ENCODE data around the gene SLC5A7.

The SLC5A7 gene

GRCh38 chr2:107986278-107987217, at the start of gene SLC5A7:
Gene SLC5A7 (plus strand): TSS chr2:107986524. CDS start chr2:107988156, 1,632 bp downstream.
- ATAC-seq (no peak), DNase-seq (no peak)

- DNase-seq (no peak), ATAC-seq (no peak)
Measured at GRCh38 chr2:107961395-107961794, 24.9 kb upstream of the SLC5A7 start.

DNA sequence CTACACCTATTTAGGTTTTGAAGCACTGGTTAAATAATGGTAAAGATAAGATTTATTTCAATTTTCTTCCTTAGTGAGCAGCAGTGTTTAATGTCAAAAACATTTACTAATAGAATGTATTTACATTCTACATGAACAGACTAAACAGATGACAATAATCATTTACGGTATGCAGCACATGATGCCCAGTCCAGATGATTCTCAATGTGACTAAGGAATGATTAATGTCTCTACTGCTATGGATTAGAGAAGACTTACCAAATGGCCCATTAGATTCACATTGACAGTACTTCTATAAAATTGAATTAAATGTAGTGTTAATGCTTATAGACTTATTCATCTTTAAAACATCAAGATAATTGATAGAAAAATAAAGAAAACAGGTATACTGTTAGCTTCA, 22.1 kb upstream of the SLC5A7 start:
- ATAC-seq, result no peak
- DNase-seq, result no peak

DNA sequence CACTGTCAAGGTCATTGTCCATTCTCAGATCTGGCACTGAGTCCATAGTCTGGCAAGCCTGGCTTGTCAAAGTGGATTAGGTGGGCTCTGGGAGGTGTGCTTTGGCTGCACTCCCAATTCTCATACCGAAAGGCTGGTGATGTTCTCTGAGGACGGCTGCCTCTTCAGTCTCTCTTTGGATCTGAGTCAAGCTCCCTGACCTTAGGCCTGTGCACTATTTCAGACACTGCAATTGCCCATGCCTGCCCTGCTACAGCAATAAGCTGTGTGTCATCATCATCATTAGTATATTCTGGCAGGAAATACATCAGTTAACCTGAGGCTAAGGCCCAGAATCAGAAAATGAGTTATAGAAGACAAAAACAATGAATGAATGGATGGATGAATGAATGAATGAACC, 1.6 kb upstream of the SLC5A7 start:
- DNase-seq (no peak), ATAC-seq (no peak)

DNA sequence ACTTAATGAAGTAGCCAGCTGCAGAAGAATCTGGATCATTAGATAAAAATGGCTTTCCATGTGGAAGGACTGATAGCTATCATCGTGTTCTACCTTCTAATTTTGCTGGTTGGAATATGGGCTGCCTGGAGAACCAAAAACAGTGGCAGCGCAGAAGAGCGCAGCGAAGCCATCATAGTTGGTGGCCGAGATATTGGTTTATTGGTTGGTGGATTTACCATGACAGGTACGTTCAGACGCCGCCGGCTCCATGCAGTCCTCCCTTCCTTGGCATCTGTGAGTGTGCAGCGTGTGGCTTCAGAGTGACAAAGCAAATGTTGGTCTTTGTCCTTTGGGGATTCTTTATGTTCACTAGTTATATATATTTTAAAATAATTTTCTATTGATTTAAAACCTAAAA, 1.8 kb downstream of the SLC5A7 start:
- no peak for DNase-seq
- no peak for ATAC-seq

GRCh38 chr2:107989445-107989844, 3.1 kb downstream of the SLC5A7 start:
- DNase-seq (no peak), ATAC-seq (no peak)

DNA sequence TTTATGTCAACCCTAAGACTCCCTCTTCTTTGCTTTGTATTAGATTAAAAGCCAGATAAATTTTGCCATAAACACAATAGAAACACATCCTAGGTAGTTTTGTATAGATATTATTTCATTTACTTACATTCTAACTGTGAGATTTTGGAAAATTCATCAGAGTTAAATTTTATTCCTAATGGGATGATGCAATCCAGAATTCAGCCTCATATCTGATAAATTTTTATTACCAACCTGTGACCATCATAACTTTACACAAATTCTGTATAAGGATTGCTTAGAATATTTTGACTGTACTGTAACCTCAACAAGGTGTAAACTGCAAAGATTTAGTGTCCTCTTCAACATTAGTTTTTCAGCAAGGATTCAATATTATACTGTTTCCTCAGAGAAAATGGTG, 4.4 kb downstream of the SLC5A7 start:
- ATAC-seq (no peak), DNase-seq (no peak)

DNA sequence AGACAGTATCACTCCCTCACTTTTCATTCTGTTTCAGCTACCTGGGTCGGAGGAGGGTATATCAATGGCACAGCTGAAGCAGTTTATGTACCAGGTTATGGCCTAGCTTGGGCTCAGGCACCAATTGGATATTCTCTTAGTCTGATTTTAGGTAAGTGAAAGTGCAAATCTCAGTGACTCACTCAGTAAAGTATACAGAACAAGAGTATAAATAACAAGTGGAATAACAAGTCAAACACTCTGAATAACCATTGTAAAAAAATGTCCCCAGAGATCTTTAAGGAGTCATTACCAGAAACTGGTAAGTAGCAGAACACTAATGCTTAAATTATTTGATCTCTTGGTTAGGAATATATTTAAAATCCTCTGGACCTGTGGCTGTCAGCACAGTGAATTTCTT, 5.7 kb downstream of the SLC5A7 start:
- DNase-seq (no peak), ATAC-seq (no peak)

- no peak for ATAC-seq
- no peak for DNase-seq
Measured at GRCh38 chr2:107999158-107999557, 12.8 kb downstream of the SLC5A7 start.

GRCh38 chr2:108010912-108011591, 24.7 kb downstream of the SLC5A7 start:
- ATAC-seq (no peak), DNase-seq (no peak)

DNA sequence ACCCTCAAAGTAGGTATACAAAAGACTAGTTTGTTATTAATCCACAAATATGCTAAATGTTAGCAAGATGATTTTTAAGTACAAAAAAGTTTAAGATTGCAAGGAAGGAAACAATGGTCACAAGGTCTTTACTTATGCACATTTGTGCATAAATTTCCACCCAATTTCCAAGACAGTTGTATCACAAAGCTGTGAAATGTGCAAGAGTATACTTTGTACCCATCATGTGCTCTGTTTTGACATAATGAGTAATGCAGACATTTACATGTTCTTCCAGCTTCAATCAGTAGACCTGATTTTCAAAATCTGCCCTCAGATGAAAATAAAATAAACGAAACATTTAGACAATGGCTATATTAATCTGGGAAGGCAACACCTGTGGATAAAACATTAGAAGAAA, 27.0 kb downstream of the SLC5A7 start:
- DNase-seq (no peak), ATAC-seq (no peak)

GRCh38 chr2:108022628-108023027, 36.3 kb downstream of the SLC5A7 start:
- ATAC-seq (no peak), DNase-seq (no peak)

GRCh38 chr2:108023776-108024175, 37.5 kb downstream of the SLC5A7 start:
- DNase-seq, result no peak
- ATAC-seq, result no peak

DNA sequence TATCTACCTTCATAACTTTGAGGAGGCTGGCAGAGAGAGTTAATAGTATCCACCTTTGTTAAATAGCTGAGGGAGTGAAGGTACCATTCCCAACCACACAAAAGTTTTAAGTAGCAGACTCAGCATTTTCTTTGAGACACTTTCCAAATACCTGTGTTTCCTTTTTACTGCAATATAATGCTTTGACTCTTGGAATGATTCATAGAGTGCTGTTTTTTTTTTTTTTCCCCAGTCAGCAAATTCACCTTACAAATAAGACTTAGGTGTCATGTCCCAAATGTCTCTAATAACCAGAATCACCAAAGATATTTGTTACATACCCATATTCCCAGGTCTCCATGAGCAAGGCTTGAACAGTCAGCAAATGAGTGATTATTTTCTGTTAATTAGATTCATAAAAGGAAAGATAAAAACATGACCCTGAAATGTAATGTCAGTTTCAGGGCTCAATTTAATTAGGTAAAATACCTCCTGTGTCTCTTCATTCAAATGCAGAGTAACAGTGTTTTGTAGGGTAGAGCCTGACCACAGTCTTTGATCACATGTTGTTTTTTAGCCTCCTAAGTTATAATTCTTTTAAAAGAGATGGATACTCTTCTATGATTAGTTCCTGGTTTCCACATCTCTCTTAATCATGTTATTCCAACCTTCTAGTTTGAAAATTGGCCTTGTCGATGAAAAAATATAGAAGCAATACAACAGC, 39.9 kb downstream of the SLC5A7 start:
- DNase-seq (no peak), ATAC-seq (no peak)

DNA sequence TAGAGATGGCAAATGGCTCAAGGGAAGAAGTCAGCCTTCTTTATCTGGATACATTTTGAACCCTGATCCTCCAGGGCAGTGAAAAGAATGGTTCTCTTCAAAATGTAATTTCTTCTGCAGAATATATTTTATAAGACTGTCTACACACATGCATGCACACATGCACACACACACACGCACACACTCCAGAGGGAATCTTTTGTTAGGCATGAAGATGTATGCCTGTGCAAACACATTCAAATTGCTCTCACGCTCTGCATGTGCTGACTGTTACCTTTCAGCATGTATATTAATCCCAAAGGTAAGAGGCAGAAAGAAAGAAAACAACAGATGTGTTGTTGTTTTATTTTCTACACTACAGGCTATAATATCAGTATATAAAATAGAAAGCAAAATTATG, 43.2 kb downstream of the SLC5A7 start:
- ATAC-seq (no peak), DNase-seq (no peak)

- DNase-seq (no peak), ATAC-seq (no peak)
Measured at GRCh38 chr2:108029912-108030311, 43.6 kb downstream of the SLC5A7 start.

GRCh38 chr2:108031471-108031941, 45.2 kb downstream of the SLC5A7 start:
- no peak for ATAC-seq
- DNase-seq, result no peak

GRCh38 chr2:108034843-108035242, 48.5 kb downstream of the SLC5A7 start:
- DNase-seq, result no peak
- no peak for ATAC-seq

- DNase-seq (no peak), ATAC-seq (no peak)
Measured at GRCh38 chr2:108048752-108049151, 62.4 kb downstream of the SLC5A7 start.

DNA sequence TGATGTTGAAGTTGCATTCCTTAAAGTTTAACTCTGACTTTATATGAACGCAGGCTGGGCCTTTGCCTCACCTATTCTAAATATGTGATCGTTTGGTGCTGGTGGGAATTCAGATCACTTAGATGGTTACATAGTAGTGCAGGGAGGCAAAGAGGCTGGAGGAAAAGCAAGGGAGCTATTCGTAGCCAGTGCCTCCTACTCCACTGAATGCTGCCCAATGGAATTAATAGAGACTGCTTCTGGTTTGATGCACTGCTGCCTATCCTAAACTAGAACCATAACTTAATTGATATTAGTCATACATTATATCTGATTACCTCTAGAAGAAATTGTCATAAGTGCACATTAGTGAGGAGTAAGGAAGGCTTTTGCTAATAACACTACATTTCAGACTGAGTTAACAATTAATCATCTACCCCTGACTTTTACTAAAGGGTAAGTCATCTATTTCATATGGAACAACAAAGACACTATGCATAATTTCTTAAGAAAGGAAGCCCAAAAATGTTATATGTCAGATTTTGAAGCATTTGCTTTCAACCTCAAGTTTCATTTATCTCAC, 72.3 kb downstream of the SLC5A7 start:
- ATAC-seq (no peak), DNase-seq (no peak)

DNA sequence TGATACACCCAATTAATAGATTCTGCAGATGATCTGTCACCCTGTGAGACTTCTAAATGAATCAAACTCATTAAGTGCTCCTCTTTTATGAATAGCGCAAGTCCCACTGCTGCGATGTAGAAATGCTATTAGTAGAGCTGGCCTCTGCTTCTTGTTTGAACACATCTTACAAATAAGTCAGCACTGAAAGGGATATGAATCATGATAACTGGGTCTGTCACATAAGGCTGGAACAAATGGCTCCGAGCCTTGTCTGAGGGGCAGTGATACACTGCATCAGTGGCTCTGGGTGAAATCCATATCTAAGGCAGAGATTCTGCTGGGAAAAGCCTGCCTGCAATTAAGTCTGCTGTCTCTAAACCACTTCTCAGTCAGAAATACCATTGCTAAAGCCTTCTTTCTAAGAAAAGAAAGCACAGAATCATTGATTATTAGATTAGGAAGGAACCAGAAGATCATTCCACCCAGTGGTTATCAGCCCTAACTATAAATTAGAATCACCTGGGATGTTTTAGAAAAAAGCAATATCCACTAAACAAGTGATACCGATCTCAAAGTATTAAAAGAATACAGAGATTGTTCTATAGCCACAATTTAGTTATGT, 75.2 kb downstream of the SLC5A7 start:
- DNase-seq (no peak), ATAC-seq (no peak)
